GM15510 (cell line): ENCODE results near the gene RTL10.

ENCODE experiments used
- POLR2A ChIP-seq: IDR thresholded peaks from 3 replicates; pipeline ENCODE4 v1.6.1; 2011; ENCODE audit warnings: borderline replicate concordance; ENCODE audit not compliant: insufficient read length; ENCODE audit errors: extremely low read depth

RTL10 gene

GRCh38 chr22:19874307-19875060 is 19.8 kb upstream of the RTL10 start:
- no peak for TF ChIP-seq POLR2A

DNA sequence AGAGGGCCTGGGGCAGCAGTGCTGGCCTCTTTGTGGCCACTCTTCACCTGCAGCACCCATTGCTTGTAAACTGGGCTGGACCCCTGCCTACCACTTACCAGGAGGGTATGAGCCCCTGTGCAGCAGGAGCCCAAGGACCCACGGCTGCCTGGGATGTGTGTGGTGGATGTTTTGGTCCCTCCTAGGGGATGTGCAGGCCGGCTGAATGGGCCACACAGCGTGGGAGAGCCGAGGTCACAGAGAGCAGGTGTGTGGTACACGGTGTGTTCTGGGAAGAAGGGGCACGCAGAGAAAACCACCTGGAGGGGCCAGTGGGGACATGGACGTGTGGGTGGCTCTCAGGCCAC is 19.3 kb upstream of the RTL10 start:
- TF ChIP-seq POLR2A, result no peak

- no peak for TF ChIP-seq POLR2A
These were observed 18.7 kb upstream of the RTL10 start for GRCh38 chr22:19873138-19873959.

DNA sequence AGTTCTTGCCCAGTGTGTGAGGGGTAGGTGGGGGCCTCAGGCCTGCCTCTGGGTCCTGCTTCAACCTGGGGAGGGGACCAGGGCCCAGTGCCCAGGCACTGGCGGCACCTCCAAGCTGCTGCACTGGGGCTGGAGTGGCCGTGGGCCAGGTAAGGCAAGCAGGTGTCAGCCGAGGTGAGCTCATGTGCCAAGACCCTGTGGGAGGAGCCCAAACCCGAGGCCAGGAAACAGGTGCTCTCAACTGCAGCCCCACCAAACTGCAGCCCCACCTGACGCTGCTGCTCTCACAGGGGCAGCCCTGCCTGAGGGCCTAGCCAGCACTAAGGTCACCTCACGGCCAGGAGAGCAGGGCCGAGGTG is 18.1 kb upstream of the RTL10 start:
- no peak for TF ChIP-seq POLR2A

DNA sequence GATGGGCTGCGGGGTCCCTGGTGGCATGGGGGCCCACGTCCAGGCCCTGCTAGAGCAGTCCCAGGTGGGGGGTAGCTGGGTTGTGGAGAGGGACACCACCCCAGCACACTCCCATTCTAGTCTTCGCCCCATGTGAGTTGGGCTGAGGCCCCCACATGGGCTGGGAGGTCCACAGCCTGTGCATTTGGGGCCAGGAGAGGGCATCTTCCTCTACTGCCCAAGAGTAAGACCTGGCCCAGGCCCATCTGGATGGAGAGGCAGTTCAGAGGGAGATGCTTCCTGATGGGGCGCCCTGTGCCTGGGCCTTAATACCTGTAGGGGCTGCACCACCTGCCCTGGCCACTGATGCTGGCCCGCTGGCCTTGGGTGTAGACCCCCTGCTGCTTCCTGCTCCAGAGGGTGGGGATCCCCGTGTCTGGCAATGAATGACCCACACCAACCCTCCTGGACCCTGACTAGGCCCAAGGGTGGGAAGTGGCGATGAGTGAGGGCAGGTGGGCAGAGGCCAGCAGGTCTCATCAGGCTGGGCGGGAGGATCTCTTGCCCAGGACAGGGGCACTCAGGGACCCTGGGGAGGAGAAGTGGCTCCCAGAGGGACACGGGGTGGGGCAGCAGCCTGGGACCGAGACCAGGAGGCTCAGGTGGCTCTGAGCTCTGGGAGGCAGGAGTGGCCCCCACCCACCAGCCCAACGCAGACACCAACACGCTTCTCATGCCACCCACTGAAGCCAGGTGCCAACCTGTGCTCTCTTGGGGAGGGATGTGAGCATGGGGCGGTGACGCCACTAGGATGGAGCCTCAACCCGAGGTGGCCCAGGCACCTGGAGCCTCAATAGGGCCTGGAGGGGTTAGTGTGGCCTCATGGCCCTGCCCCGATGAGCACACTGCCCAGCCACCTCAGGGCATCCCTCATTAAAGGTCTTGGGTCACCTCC is 17.4 kb upstream of the RTL10 start:
- no peak for TF ChIP-seq POLR2A

DNA sequence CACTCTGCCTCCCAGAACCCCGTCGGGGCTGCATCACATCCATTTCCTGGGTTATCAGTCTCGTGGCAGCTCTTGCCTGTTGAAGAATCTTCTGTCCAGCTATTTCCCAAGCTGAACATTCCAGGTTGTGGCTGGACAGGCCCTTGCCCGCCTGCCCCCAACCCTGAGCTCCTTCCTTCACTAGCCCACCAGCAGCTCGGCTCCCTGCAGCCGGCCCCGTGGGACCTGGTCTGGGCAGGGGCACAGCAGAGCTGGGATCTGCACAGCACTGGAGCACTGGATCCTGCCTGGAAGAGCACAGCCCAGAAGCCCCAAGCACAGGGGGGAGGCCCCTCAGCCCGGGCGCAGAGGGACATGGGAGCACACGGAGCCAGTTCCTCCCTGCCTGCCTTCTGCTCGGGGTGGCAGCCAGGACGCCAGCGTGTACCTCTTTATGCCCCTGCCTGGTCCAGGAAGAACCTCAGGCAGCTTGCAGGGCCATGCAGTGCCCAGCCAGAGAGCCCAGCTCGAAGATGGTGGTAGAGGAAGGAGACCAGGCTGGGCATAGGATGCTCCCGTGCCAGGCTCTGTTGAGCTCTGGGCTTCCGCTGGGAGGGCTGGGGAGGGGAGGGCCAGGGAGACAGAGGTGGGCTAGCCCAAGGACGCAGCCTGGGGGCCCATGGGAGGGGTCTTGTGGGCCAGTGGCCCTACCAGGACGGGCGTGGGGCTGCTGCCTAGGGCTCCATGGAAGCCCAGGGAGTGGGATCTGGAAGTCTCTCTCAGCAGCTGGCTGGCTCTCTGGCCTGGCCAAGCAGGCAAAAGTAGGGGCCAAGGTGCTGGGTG is 16.6 kb upstream of the RTL10 start:
- TF ChIP-seq POLR2A, result no peak

DNA sequence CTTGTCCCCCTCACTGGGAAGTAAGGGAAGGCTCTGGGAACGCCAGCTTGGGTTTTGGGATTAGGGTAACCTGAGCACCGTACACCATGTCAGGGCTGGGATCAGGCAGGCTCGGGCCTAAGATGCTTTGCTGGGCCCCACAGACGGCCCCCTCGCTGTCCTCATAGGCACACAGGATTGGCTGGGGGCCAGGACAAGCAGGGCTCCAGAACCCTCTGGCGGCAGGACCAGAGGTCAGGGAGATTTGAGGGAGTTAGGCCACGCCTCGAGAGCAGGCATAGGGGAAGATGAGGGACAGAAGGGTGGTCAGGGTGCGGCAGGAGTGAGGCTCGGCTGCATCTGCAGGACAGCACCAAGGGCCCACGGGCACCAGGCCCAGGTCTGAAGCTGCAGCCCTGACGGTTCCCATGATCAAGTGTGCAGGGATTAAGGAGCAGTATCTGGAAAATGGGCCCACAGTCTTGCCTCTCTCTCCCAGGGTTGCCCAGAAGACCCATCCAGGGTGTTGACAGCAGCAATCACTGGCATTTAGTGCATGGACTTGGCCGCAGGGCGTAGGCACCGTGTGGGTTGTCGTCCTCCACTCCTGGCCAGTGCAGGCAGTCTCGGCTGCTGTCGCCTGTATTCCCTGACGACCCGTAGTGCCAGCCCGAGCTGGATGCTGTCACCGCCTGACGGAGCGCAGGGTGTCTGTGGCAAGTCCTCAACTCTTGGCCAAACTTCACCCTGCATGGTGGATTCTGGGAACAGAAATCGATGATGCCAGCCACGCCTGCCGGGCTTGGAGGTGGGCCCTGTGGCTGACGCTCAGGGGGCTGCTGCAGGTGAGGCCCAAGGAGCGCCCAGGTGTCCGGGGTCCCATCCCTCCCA is 15.7 kb upstream of the RTL10 start:
- no peak for TF ChIP-seq POLR2A

DNA sequence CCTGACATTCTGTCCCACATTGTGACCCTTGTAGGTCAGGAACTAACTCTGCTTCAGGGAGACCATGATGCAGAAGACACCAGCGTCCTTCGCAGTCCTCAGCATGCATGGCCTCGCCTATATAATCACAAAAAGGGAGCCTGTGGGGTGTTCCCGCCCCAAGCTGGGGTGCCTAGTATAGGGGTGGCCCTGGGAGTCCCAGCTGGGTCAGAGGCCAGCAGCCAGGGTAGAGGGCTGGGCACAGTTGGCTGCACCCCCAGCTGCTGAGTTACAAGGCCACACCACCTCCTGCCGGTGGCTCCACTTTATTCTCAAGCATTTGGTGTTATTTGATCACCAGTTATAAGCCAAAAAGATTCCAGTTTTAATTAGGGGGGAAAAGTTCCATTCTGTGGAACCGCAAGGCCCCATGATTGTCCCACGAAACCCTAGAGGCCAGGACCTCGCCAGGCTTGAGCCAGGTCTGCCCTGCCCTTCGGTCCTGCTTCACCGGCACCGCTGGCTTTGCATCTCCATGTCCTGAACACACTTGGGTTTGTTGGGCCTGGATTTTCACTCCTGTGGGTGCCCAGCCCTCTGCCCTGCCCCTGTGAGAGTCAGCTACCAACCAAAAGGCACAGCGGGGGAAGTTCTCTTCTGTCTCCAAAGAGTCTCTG is 15.0 kb upstream of the RTL10 start:
- no peak for TF ChIP-seq POLR2A

- no peak for TF ChIP-seq POLR2A
These were observed 14.2 kb upstream of the RTL10 start for GRCh38 chr22:19868773-19869471.

DNA sequence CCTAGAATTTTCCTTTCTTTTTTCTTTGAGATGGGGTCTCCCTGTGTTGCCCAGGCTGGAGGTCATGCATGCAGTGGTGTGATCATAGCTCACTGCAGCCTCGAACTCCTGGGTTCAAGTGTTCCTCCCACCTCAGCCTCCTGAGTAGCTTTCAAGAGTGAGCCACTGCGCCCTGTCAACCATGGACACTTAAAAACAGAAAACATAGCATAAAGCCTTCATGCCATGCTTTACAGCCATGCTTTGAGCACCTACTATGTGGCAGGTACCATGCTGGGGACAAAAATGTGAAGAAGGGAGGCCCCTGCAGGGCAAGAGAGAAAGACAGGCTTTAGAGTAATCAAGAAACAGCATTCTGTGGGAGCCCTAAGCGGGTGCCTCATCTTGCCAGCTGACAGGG is 13.7 kb upstream of the RTL10 start:
- TF ChIP-seq POLR2A, result no peak

DNA sequence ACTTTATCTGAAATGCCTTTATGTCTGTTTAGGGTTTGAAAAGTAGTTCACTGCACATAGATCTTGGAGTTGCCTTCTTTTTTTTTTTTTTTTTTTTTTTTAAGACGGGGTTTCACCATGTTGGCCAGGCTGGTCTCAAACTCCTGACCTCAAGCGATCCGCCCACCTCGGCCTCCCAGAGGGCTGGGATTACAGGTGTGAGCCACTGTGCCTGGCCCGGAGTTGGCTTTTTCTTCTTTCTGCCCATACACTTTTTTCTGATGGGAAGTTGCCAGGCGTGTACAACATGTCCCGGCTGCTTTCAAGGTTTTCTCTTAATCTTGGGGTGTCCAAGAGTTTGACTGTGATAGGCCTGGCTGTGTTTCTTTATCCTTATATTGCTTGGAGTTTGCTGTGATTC is 12.9 kb upstream of the RTL10 start:
- TF ChIP-seq POLR2A, result no peak

- TF ChIP-seq POLR2A, result no peak
These were observed 12.0 kb upstream of the RTL10 start for GRCh38 chr22:19866665-19867009.
